Ovary (tissue), 9 donors: ENCODE measurements around the gene PLXNA2. TPM values are rescaled to one million over a fixed set of nuclear protein-coding genes. Genes with fewer than 3 reads are reported as not detected.
A peak's percentile ranks its signal among the peaks of the same experiment; 100 is the strongest.

Experiments
- DNase-seq, 5 donors: peaks; one replicate each; pipeline ENCODE4 v3.0.0-alpha.2; 2019 to 2020
- H3K27ac ChIP-seq, 2 donors: fragments of 200-600 bp; one replicate each; pipeline versions ENCODE4 v1.5.1 to v1.8.0; 2019 to 2022
- H3K27me3 ChIP-seq: fragments of 200-600 bp; one replicate; pipeline ENCODE4 v1.8.0; 2022
- H3K36me3 ChIP-seq: fragments of 200-600 bp; sonication (generic); one replicate; pipeline ENCODE4 v1.5.1; 2019
- H3K4me1 ChIP-seq: one replicate; pipeline ENCODE4 v1.8.1; 2013; ENCODE audit warnings: mild to moderate bottlenecking, moderate library complexity; ENCODE audit not compliant: insufficient read depth
- H3K4me3 ChIP-seq: fragments of 200-600 bp; sonication (generic); one replicate; pipeline ENCODE4 v1.5.1; 2017
- H3K9me3 ChIP-seq, 2 donors: fragments of 200-600 bp in 1 of 2; sonication (generic) in 1 of 2; one replicate each; pipeline versions ENCODE4 v1.5.1 to v1.8.1; 2013 to 2019; ENCODE audit warnings: mild to moderate bottlenecking in 1 of 2, moderate library complexity in 1 of 2
- EP300 ChIP-seq: sonication (generic); formaldehyde crosslinking; IDR thresholded peaks from one replicate; pipeline ENCODE4 v1.6.1; 2017; ENCODE audit warnings: antibody characterized with exemption
- POLR2A ChIP-seq: fragments of 450-650 bp; IDR thresholded peaks from one replicate; pipeline ENCODE4 v1.6.1; 2017; ENCODE audit warnings: antibody characterized with exemption, mild to moderate bottlenecking, moderate library complexity
- WGBS, 3 donors: extraction: QIAGEN DNeasy Blood & Tissue Kit in 1 of 3; methylation state at CpG; one replicate each; pipeline versions ENCODE4 v1.1.5 to v1.1.7; 2013 to 2017; 5-methylcytosine and 5-hydroxymethylcytosine counted together
- intact Hi-C, 4 donors: fragments of 100-400 bp; cut with DNase I; formaldehyde crosslinking; loops; one replicate each; pipeline versions ENCODE4 v1.11.0 to v1.15.1; 2022 to 2023
- polyA plus RNA-seq, 2 donors: library from polyadenylated mRNA; stranded (reverse); fragments of 200-250 nt in 1 of 2; fragments of 350-450 nt in 1 of 2; fragmentation: Illumina TruSeq in 1 of 2; extraction: RNeasy Lipid Tissue Mini Kit (QIAGEN cat#74804) in 1 of 2; gene quantifications; one replicate each; pipeline ENCODE4 v1.2.3, GENCODE V29; 2013 to 2014
- total RNA-seq, 7 donors: library from RNA; depleted of rRNA in 2 of 7; stranded (reverse); fragments of >200 nt in 2 of 7; fragmentation: NEBNext Ultra II Directional in 3 of 7; extraction: Animal tissue kit (Norgen Biotek cat#: 25700) in 3 of 7; gene quantifications; one replicate each; pipeline versions ENCODE4 v1.1.0 to v1.2.4, GENCODE V29; 2016 to 2023
- TF ChIP-seq, protein P1 (sequence below), 3 donors: fragments of 450-650 bp in 2 of 3; fragments of 200-600 bp in 1 of 3; IDR thresholded peaks; one replicate each; pipeline versions ENCODE4 v1.5.1 to v1.8.0; 2016 to 2022; ENCODE audit warnings: antibody characterized with exemption in 3 of 3, mild to moderate bottlenecking in 1 of 3
- donor health status: DM: no; HTN: no; CAD: no; lungs with moderate emphysema.
- donor health status: DM: no; HTN: no; CAD: no.
- donor health status: Bipolar disorder and iron deficiency.
- donor health status: DM: yes; HTN: yes; CAD: no.
- donor health status: DM: no; HTN: no; CAD: no.
- donor health status: DM: yes; HTN: yes; CAD: no.

Gene PLXNA2
- total and polyA plus RNA-seq, 9 donors: 10.7 to 71.5 (median 44.0) TPM

DNA sequence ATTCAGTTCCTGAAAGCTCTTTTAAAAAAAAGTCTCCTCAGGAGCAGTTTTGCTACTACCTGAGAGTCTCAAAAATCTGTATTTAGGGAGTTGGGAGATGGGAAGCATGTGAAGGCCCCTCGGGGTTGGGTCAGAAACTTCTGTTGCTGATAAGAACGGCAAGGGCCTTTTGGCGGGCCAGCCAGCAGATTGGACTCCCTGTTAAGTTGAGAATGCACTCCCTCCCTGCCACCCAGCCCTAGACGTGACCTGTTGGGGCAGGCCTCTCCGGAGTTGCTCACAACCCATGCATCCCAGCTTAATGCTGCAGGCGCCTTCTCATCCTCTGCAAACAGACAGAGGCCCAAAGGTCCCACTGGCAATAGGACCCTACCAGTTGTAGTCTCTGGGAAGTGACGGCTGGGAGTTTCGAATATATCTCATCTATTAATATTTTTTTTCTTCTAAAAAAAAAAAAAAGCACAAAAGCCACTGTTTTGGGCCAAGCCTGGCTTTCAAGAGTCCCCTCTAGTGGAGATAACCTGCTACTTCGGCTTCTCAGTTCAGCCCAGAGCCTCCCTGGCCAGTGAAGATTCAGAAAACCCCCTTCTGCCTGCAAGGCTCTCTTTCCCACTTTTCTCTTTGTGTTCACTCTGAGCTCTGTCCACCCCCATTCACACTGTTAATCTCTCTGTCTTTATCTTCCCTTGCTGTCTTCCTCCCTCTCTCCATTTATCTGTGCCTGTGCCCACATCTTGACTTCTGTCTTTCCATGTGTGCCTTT lies 5.3 kb downstream of the PLXNA2 start:
- WGBS, 3 donors: 27 to 28% (median 28%) methylated on average over 9 of the region's 9 CpGs
- no peak for TF ChIP-seq POLR2A
- TF ChIP-seq, protein P1, sequence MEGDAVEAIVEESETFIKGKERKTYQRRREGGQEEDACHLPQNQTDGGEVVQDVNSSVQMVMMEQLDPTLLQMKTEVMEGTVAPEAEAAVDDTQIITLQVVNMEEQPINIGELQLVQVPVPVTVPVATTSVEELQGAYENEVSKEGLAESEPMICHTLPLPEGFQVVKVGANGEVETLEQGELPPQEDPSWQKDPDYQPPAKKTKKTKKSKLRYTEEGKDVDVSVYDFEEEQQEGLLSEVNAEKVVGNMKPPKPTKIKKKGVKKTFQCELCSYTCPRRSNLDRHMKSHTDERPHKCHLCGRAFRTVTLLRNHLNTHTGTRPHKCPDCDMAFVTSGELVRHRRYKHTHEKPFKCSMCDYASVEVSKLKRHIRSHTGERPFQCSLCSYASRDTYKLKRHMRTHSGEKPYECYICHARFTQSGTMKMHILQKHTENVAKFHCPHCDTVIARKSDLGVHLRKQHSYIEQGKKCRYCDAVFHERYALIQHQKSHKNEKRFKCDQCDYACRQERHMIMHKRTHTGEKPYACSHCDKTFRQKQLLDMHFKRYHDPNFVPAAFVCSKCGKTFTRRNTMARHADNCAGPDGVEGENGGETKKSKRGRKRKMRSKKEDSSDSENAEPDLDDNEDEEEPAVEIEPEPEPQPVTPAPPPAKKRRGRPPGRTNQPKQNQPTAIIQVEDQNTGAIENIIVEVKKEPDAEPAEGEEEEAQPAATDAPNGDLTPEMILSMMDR (IDR thresholded peaks at IDR 0.05): peak; percentile 50 to 79 (median 58)
- peak overlapping the region in 1 of 2 donors; percentile 42 for H3K27ac ChIP-seq
- H3K27me3 ChIP-seq: no peaks in the 10 kb centered on the region
- no peaks in the 10 kb centered on the region for H3K36me3 ChIP-seq
- peak overlapping the region; percentile 8 for H3K4me3 ChIP-seq
- intact Hi-C loops: loop anchor here in 2 of 4 donors (5.0 to 10.0 kb wide), 3 partner anchors 37 to 107 kb away; no protein-coding TSS in a partner anchor
- peak in 3 of 5 donors; percentile 46 to 71 (median 52) for DNase-seq
- H3K4me1 ChIP-seq: peaks cover 35% of the 10 kb centered on the region
- H3K9me3 ChIP-seq: no peaks in the 10 kb centered on the region

DNA sequence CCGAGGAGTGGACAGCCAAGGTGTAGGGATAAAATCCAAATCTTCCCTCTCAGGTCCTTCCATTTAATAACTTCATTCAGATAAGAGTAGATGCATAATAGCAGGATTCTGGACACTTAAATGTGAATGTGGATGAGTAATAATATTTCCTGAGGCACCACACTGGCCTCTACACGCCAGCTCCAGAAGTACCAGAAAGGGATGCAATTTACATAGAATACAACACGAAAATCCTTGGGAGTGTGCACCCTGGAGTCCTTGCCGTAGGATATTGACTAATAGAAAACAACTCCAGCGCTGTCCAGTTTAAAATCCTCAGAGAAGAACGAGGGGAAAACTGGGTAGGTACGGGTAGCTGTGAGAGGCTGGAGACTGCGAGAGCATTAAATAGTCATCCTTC lies 6.9 kb downstream of the PLXNA2 start:
- 76 to 90% (median 85%) methylated on average over 8 of the region's 8 CpGs for WGBS, 3 donors
- Histone ChIP-seq H3K4me1 (peaks cover 44% of the 10 kb centered on the region), H3K9me3 (no peaks in the 10 kb centered on the region), H3K27ac (peak overlapping the region in 1 of 2 donors; percentile 78), H3K27me3 (no peaks in the 10 kb centered on the region), H3K36me3 (no peaks in the 10 kb centered on the region), H3K4me3 (no peak overlapping the region)
- intact Hi-C loops: loop anchor here in 2 of 4 donors (5.0 to 10.0 kb wide), 3 partner anchors 35 to 105 kb away; no protein-coding TSS in a partner anchor
- TF ChIP-seq, protein P1 (IDR thresholded peaks at IDR 0.05): no peak
- TF ChIP-seq EP300 (no peak), POLR2A (no peak)
- no peak for DNase-seq

DNA sequence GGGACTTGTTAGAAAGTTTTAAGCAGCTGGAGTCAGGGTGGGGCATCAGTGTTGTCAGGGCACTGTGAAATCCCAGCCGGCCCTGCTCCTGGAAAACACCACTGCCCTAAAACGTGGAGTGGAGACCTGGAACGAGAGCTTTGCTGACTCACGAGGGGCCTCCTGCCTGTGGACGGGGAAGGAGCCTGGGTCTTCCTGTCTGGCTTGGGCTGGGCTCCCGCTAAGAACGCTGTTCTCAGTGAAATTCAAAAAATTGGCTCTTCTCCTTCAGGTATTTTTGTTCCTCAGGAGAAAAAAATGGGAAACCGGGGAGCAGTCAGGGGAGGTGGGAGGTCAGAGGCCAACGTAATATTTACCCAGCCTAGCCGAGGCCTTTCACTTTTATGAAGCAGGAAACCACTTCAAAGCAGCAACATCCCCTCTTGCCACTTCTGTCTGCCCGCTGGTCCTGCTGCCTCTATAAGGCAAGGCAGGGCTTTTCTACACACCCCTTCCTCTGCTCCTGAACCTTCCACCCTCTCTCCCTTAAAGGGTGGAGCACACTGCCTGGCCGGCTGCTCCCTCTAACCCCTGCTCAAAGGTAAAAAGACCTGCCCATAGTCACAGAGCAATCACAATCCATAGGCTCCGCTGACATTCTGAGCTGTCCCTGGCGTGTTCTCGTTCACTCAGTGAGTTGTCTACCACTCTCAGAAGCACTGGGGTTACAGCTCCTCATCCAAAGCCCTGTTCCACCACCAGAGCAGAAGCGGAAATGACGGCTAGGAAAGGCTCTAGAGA lies 8.0 kb downstream of the PLXNA2 start:
- Histone ChIP-seq H3K4me3 (no peak overlapping the region), H3K36me3 (no peaks in the 10 kb centered on the region), H3K4me1 (peaks cover 47% of the 10 kb centered on the region), H3K27ac (peak overlapping the region; percentile 4 to 78), H3K27me3 (no peaks in the 10 kb centered on the region), H3K9me3 (no peaks in the 10 kb centered on the region)
- 38% methylated on average over 17 of the region's 17 CpGs for WGBS, 3 donors
- no peak for TF ChIP-seq POLR2A
- peak; percentile 75 to 83 (median 77) for DNase-seq
- intact Hi-C loops: loop anchor here in 2 of 4 donors (5.0 to 10.0 kb wide), 3 partner anchors 34 to 104 kb away; no protein-coding TSS in a partner anchor

DNA sequence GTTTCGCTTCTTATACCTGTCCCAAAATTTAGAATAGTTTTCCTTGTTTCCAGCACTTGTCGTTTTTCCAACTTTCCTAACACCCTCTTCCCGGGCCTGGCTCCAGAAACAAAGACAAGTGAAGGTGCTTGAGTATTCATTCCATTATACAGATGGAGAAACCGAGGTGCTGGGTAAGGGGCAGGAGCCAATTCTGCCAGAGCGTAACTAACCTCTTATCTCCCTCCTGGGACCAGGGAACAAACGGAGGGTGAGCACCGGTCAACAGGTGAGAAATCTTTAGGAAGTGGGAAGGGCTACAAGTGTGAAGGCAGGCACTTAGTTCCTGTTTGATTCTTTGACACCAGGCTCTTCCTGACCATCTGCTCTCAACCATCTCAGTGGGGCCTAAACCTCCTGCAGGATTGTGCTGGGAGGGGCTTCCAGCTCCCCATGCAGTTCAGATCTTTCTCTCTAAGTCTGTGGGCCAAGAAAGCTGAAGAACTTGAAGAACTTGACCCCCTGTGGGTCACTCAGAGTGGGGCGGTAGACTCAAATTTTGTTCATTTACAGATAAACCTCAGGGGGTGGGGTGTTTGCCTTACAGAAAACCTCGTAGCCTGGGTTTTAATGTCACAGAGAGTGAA lies 8.7 kb downstream of the PLXNA2 start:
- Histone ChIP-seq H3K27ac (peak overlapping the region in 1 of 2 donors; percentile 78), H3K9me3 (no peaks in the 10 kb centered on the region), H3K4me1 (peaks cover 52% of the 10 kb centered on the region), H3K36me3 (no peaks in the 10 kb centered on the region), H3K27me3 (no peaks in the 10 kb centered on the region), H3K4me3 (no peak overlapping the region)
- WGBS, 3 donors: 67 to 71% (median 71%) methylated on average over 9 of the region's 9 CpGs
- TF ChIP-seq, protein P1 (IDR thresholded peaks at IDR 0.05): no peak
- TF ChIP-seq EP300: no peak
- no peak for TF ChIP-seq POLR2A
- intact Hi-C loops: loop anchor here in 2 of 4 donors (5.0 to 10.0 kb wide), 3 partner anchors 33 to 103 kb away; no protein-coding TSS in a partner anchor
- DNase-seq: no peak
